ENCODE measurements around the gene SNRK.

Gene SNRK

DNA sequence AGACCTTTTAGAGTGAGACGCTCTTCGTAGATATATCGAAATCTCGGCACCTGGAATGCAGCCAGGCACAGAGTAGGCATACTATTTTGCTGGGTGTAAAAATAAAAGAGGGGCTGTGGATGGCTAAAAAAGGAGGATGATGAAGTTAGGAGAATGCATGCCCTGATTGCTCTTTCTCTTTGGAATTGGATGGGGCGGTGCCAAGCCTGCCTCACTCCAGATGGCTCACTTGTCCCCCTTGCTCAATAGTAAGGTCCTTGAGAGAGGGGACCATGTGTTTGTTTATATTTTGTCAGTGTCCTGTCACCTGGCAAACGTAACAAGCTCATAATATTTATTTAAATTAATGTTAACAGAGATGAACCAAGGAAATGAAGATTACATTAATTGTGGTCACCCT is 33.0 kb downstream of the SNRK start:
- no peak overlapping the region for H3K27ac ChIP-seq (ENCODE audit: low read length)
- H4K20me1 ChIP-seq (ENCODE audit: insufficient read depth, low read length): 0 out of 2 replicates have a peak, but pooled peaks cover 7% of the 10 kb centered on the region
- no peak overlapping the region for H3K9ac ChIP-seq (ENCODE audit: low read length)
- no peaks in the 10 kb centered on the region for H3K27me3 ChIP-seq (ENCODE audit: low read depth, low read length)
- TF ChIP-seq EZH2phosphoT487 (IDR thresholded peaks at IDR 0.05; ENCODE audit: low read depth): no peak
- no peak for TF ChIP-seq CTCF (IDR thresholded peaks at IDR 0.05; ENCODE audit: low read depth, low read length)
- H3K4me2 ChIP-seq (ENCODE audit: low read length): no peak overlapping the region
- peaks cover 8% of the 10 kb centered on the region for H3K36me3 ChIP-seq (replicated peaks; ENCODE audit: low read depth, low read length)
- H2AFZ ChIP-seq (ENCODE audit: low read depth, low read length): no peak overlapping the region
- no peaks in the 10 kb centered on the region for H3K4me1 ChIP-seq (ENCODE audit: low read length)
- H3K9me3 ChIP-seq (ENCODE audit: insufficient read depth, low read length): no peaks in the 10 kb centered on the region
- H3K79me2 ChIP-seq (ENCODE audit: low read length): peaks cover 8% of the 10 kb centered on the region
- H3K4me3 ChIP-seq (ENCODE audit: low read length): no peak overlapping the region

DNA sequence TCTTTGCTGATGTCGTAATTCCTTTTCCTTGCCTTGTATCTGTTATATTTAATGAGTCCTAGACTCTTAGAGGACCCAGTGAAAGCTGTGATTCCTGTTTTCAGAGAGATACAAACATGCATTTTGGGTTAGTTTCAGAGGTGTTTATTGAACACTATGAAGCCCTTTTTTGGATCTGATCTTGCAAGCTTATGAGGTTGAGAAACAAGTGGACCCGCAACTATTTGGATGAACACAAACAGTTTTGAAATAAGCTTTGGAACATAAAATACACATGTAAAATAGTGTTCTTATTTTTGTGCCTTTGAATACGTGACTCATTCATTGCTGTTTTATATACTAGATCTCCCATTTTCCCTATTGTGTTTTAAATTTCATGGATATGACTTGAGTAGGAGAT is 33.5 kb downstream of the SNRK start:
- Histone ChIP-seq H2AFZ (ENCODE audit: low read depth, low read length) (no peak overlapping the region), H3K4me3 (ENCODE audit: low read length) (no peak overlapping the region), H3K4me1 (ENCODE audit: low read length) (0 out of 2 replicates have a peak, but pooled peaks cover under 1% of the 10 kb centered on the region), H3K9ac (ENCODE audit: low read length) (no peak overlapping the region), H3K9me3 (ENCODE audit: insufficient read depth, low read length) (no peaks in the 10 kb centered on the region), H3K27me3 (ENCODE audit: low read depth, low read length) (no peaks in the 10 kb centered on the region), H4K20me1 (ENCODE audit: insufficient read depth, low read length) (0 out of 2 replicates have a peak, but pooled peaks cover 7% of the 10 kb centered on the region), H3K4me2 (ENCODE audit: low read length) (no peak overlapping the region), H3K36me3 (replicated peaks; ENCODE audit: low read depth, low read length) (peaks cover 8% of the 10 kb centered on the region), H3K79me2 (ENCODE audit: low read length) (peaks cover 8% of the 10 kb centered on the region), H3K27ac (ENCODE audit: low read length) (no peak overlapping the region)
- no peak for TF ChIP-seq EZH2phosphoT487 (IDR thresholded peaks at IDR 0.05; ENCODE audit: low read depth)
- TF ChIP-seq CTCF (IDR thresholded peaks at IDR 0.05; ENCODE audit: low read depth, low read length): no peak

- H3K4me2 ChIP-seq (ENCODE audit: low read length): no peak overlapping the region
- peaks cover 8% of the 10 kb centered on the region for H3K36me3 ChIP-seq (replicated peaks; ENCODE audit: low read depth, low read length)
- H3K79me2 ChIP-seq (ENCODE audit: low read length): peaks cover 8% of the 10 kb centered on the region
- no peaks in the 10 kb centered on the region for H3K9me3 ChIP-seq (ENCODE audit: insufficient read depth, low read length)
- H2AFZ ChIP-seq (ENCODE audit: low read depth, low read length): no peak overlapping the region
- no peak overlapping the region for H3K9ac ChIP-seq (ENCODE audit: low read length)
- no peaks in the 10 kb centered on the region for H3K27me3 ChIP-seq (ENCODE audit: low read depth, low read length)
- 0 out of 2 replicates have a peak, but pooled peaks cover 2% of the 10 kb centered on the region for H3K4me1 ChIP-seq (ENCODE audit: low read length)
- H3K27ac ChIP-seq (ENCODE audit: low read length): no peak overlapping the region
- TF ChIP-seq EZH2phosphoT487 (IDR thresholded peaks at IDR 0.05; ENCODE audit: low read depth): no peak
- no peak for TF ChIP-seq CTCF (IDR thresholded peaks at IDR 0.05; ENCODE audit: low read depth, low read length)
- H4K20me1 ChIP-seq (ENCODE audit: insufficient read depth, low read length): 0 out of 2 replicates have a peak, but pooled peaks cover 7% of the 10 kb centered on the region
- H3K4me3 ChIP-seq (ENCODE audit: low read length): no peak overlapping the region
Measured at GRCh38 chr3:43320288-43320687, 33.9 kb downstream of the SNRK start.

GRCh38 chr3:43323541-43323940 is 37.2 kb downstream of the SNRK start:
- H3K4me2 ChIP-seq (ENCODE audit: low read length): no peak overlapping the region
- TF ChIP-seq CTCF (IDR thresholded peaks at IDR 0.05; ENCODE audit: low read depth, low read length) (no peak), EZH2phosphoT487 (IDR thresholded peaks at IDR 0.05; ENCODE audit: low read depth) (no peak)
- H3K27me3 ChIP-seq (ENCODE audit: low read depth, low read length): no peaks in the 10 kb centered on the region
- no peaks in the 10 kb centered on the region for H3K9me3 ChIP-seq (ENCODE audit: insufficient read depth, low read length)
- peaks cover 24% of the 10 kb centered on the region for H3K79me2 ChIP-seq (ENCODE audit: low read length)
- peaks cover 10% of the 10 kb centered on the region for H3K36me3 ChIP-seq (replicated peaks; ENCODE audit: low read depth, low read length)
- no peak overlapping the region for H3K27ac ChIP-seq (ENCODE audit: low read length)
- H3K9ac ChIP-seq (ENCODE audit: low read length): no peak overlapping the region
- no peak overlapping the region for H3K4me3 ChIP-seq (ENCODE audit: low read length)
- H3K4me1 ChIP-seq (ENCODE audit: low read length): peaks cover 21% of the 10 kb centered on the region
- H2AFZ ChIP-seq (ENCODE audit: low read depth, low read length): no peak overlapping the region
- H4K20me1 ChIP-seq (ENCODE audit: insufficient read depth, low read length): peaks cover 25% of the 10 kb centered on the region; the same call in 1 of the 2 replicates

Data from OCI-LY3 (cell line).